ENCODE results near the gene CYP4F12.

The CYP4F12 gene

GRCh38 chr19:15717809-15718208 lies 44.9 kb downstream of the CYP4F12 start:
- DNase-seq: no peak

- no peak for DNase-seq
Measured at GRCh38 chr19:15721268-15721667, 48.4 kb downstream of the CYP4F12 start.

GRCh38 chr19:15722956-15723355 lies 50.1 kb downstream of the CYP4F12 start:
- DNase-seq: no peak

- DNase-seq: no peak
Measured at GRCh38 chr19:15727724-15728123, 54.8 kb downstream of the CYP4F12 start, which contains the start of gene OR10H2. OR10H2 (plus strand) TSS chr19:15728024; CDS start chr19:15728044, 20 bp downstream.

- no peak for DNase-seq
Measured at GRCh38 chr19:15730538-15730937, 57.7 kb downstream of the CYP4F12 start.

- DNase-seq: no peak
Measured at GRCh38 chr19:15732388-15732787, 59.5 kb downstream of the CYP4F12 start.

GRCh38 chr19:15733895-15734294 lies 61.0 kb downstream of the CYP4F12 start:
- no peak for DNase-seq

- no peak for DNase-seq
Measured at GRCh38 chr19:15737722-15738121, 64.8 kb downstream of the CYP4F12 start, which contains the start of gene OR10H3. OR10H3 (plus strand) TSS chr19:15737985; CDS start chr19:15741393, 3,408 bp downstream.

GRCh38 chr19:15740785-15741184 lies 67.9 kb downstream of the CYP4F12 start:
- DNase-seq: no peak
